ENCODE results near the gene SPN. TPM values are rescaled to one million over a fixed set of nuclear protein-coding genes. Genes with fewer than 3 reads are reported as not detected.

SPN gene
- total and polyA plus RNA-seq, 9 of the 15 experiments (the other 6 are each of a cell fraction or from before 2014, with no cell fraction given), result 24.3 to 225 (median 79.4) TPM

- Histone ChIP-seq H3K4me3 (peak overlapping the region; percentile 60), H3K9me3 (replicated peaks; ENCODE audit: control insufficient read depth, insufficient read depth, low read depth, low read length) (no peaks in the 10 kb centered on the region), H2AFZ (ENCODE audit: low read depth, low read length) (peak overlapping the region; percentile 57; the same call in 1 of the 2 replicates), H3K4me2 (ENCODE audit: insufficient read depth, low read length) (peak overlapping the region; percentile 92), H3K79me2 (ENCODE audit: control insufficient read depth, insufficient read depth, low read length) (peaks cover 84% of the 10 kb centered on the region), H4K20me1 (replicated peaks; ENCODE audit: control insufficient read depth, insufficient read depth, low read length) (0 out of 2 replicates have a peak, but pooled peaks cover 3% of the 10 kb centered on the region), H3K36me3 (ENCODE audit: control insufficient read depth, insufficient read depth, low read length) (peaks cover 50% of the 10 kb centered on the region), H3K27ac (ENCODE audit: extremely low read depth, low read depth, low read length) (peak overlapping the region; percentile 93), H3K27me3 (ENCODE audit: control insufficient read depth in 2 of 2, insufficient read depth in 2 of 2, low read length in 2 of 2) (no peaks in the 10 kb centered on the region), H3K9me1 (ENCODE audit: control insufficient read depth, insufficient read depth, low read length) (no peaks in the 10 kb centered on the region), H3K4me1 (replicated peaks in 1 of 2; ENCODE audit: control insufficient read depth in 2 of 2, insufficient read depth in 2 of 2, low read length in 2 of 2) (peaks cover 31 to 52% of the 10 kb centered on the region in 2 experiments), H3K9ac (ENCODE audit: insufficient read depth in 1 of 2, low read depth in 2 of 2, low read length in 2 of 2) (peak overlapping the region; percentile 77 to 94)
- WGBS (ENCODE audit: insufficient coverage, low coverage, missing lambda C conversion rate), result under 1% methylated on average over 25 of the region's 35 CpGs
- ATAC-seq, result peak; percentile 33
- BruUV-seq (replicated peaks), result no TSS peak
- in situ Hi-C loops (cut with MboI), result no loop called here
- POLR2A ChIA-PET, result interaction anchor here (0.6 to 2.6 kb wide), 10 partner anchors 9 to 25 kb away, joined by 3 to 12 read pairs (median 4); partner anchors contain the start of gene QPRT
- intact Hi-C loops (cut with micrococcal nuclease), result loop anchor here (1.0 to 5.0 kb wide), 2 partner anchors 15 to 33 kb away; partner anchors contain the start of gene QPRT
- DNase-seq (ENCODE audit: extremely low read depth in 1 of 4, low spot score in 3 of 4), result peak; percentile 74 to 84 (median 80)
- CTCF ChIA-PET (ENCODE audit: low intra/inter-chr PET ratio), result no interaction called here
- no peak for FAIRE-seq
- TF ChIP-seq BRD4 (IDR thresholded peaks at IDR 0.05) (0 out of 2 replicates have a peak, but pooled peaks have one; percentile 51), POLR2G (IDR thresholded peaks at IDR 0.05; ENCODE audit: low read depth, low read length) (peak; percentile 82), MAX (CRISPR knock-in tag; IDR thresholded peaks at IDR 0.05) (peak; percentile 90), CXXC5 (CRISPR knock-in tag; IDR thresholded peaks at IDR 0.05) (0 out of 2 replicates have a peak, but pooled peaks have one; percentile 26), BMI1 (IDR thresholded peaks at IDR 0.05; ENCODE audit: low read length) (peak; percentile 93), TEAD4 (IDR thresholded peaks at IDR 0.05; ENCODE audit: low read length) (no peak), TEAD4 (CRISPR knock-in tag; IDR thresholded peaks at IDR 0.05; ENCODE audit: borderline replicate concordance) (peak; percentile 63; the same call in 1 of the 2 replicates), KDM1A (IDR thresholded peaks at IDR 0.05) (peak; percentile 65 to 70; a peak in 3 of 4 replicates), MXD1 (CRISPR knock-in tag; IDR thresholded peaks at IDR 0.05; ENCODE audit: borderline replicate concordance, poor library complexity, severe bottlenecking) (no peak), HDAC1 (IDR thresholded peaks at IDR 0.05) (peak in 1 of 2 experiments; percentile 51; a peak in 1 of 4 replicates), RFX5 (IDR thresholded peaks at IDR 0.05; ENCODE audit: low read depth, low read length) (no peak), KDM5B (IDR thresholded peaks at IDR 0.05; ENCODE audit: insufficient replicate concordance, low read depth, low read length) (peak; percentile 14), CREM (IDR thresholded peaks at IDR 0.05; ENCODE audit: low read depth) (0 out of 2 replicates have a peak, but pooled peaks have one; percentile 21), MNT (conservative IDR thresholded peaks at IDR 0.05) (peak; percentile 59 to 81; a peak in 3 of 4 replicates), SAFB2 (IDR thresholded peaks at IDR 0.05; ENCODE audit: borderline replicate concordance, low read depth, low read length, severe bottlenecking) (no peak), RBM14 (IDR thresholded peaks at IDR 0.05; ENCODE audit: borderline replicate concordance, insufficient read depth, low read depth, low read length) (0 out of 2 replicates have a peak, but pooled peaks have one; percentile 39)
Measured at GRCh38 chr16:29664091-29664921, 1.3 kb downstream of the SPN start.
